ENCODE results near the gene FKRP.
"Not testable (repeated sequence)": the region's sequence is repeated elsewhere in the genome, so short reads cannot be mapped to it uniquely, and the experiment has no call there.

The FKRP gene

GRCh38 chr19:46759206-46759605, 13.3 kb downstream of the FKRP start:
- DNase-seq (ENCODE audit: low read depth in 2 of 2), result no peak

- DNase-seq (ENCODE audit: low read depth in 2 of 2), result no peak
Measured at GRCh38 chr19:46759817-46760333, 14.0 kb downstream of the FKRP start.

- DNase-seq (ENCODE audit: low read depth in 2 of 2), result no peak
Measured at GRCh38 chr19:46760363-46760762, 14.5 kb downstream of the FKRP start.

- not testable (repeated sequence) for DNase-seq (ENCODE audit: low read depth in 2 of 2)
Measured at GRCh38 chr19:46760897-46761296, 15.0 kb downstream of the FKRP start.

- DNase-seq (ENCODE audit: low read depth in 2 of 2), result no peak
Measured at GRCh38 chr19:46761418-46761831, 15.6 kb downstream of the FKRP start.

GRCh38 chr19:46762245-46762890, 16.5 kb downstream of the FKRP start:
- DNase-seq (ENCODE audit: low read depth in 2 of 2), result no peak

- DNase-seq (ENCODE audit: low read depth in 2 of 2), result no peak
Measured at GRCh38 chr19:46764817-46765291, 19.0 kb downstream of the FKRP start.

GRCh38 chr19:46766569-46767317, 20.9 kb downstream of the FKRP start:
- peak in 1 of 2 experiments; percentile 55 for DNase-seq (ENCODE audit: low read depth in 2 of 2)

GRCh38 chr19:46768746-46769145, 22.9 kb downstream of the FKRP start:
- DNase-seq (ENCODE audit: low read depth in 2 of 2), result not testable (repeated sequence)

- DNase-seq (ENCODE audit: low read depth in 2 of 2), result no peak
Measured at GRCh38 chr19:46772170-46773017, 26.5 kb downstream of the FKRP start.

GRCh38 chr19:46773018-46773399, 27.2 kb downstream of the FKRP start:
- no peak for DNase-seq (ENCODE audit: low read depth in 2 of 2)

- DNase-seq (ENCODE audit: low read depth in 2 of 2), result no peak
Measured at GRCh38 chr19:46775642-46776258, 29.9 kb downstream of the FKRP start.

- DNase-seq (ENCODE audit: low read depth in 2 of 2), result no peak
Measured at GRCh38 chr19:46776927-46777911, 31.4 kb downstream of the FKRP start.

- not testable (repeated sequence) for DNase-seq (ENCODE audit: low read depth in 2 of 2)
Measured at GRCh38 chr19:46777956-46778645, 32.2 kb downstream of the FKRP start.

- no peak for DNase-seq (ENCODE audit: low read depth in 2 of 2)
Measured at GRCh38 chr19:46782355-46783019, 36.6 kb downstream of the FKRP start.

- no peak for DNase-seq (ENCODE audit: low read depth in 2 of 2)
Measured at GRCh38 chr19:46783670-46784069, 37.8 kb downstream of the FKRP start.

GRCh38 chr19:46784262-46785053, 38.6 kb downstream of the FKRP start:
- peak; percentile 35 to 63 for DNase-seq (ENCODE audit: low read depth in 2 of 2)
